ENCODE data around the gene DOK5.

The DOK5 gene

DNA sequence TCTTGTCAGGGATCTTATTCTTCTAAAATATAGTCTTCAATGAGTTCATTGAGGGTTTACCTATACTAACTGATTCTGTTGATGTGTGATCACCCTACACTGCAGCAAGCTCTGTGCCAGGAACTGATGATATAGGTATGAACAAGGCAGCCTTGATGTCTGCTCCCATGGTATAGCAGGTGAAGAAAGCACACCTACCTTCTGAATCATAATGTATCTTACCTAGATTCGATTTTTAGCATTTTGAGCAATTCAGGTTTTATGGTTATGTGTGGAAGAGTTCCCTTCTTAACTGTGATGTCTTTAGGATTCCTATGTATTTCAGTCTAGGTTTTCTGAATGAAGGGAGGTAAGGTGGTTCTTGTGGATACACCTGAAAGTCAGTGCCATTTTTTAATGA lies 223.0 kb downstream of the DOK5 start:
- no peaks in the 10 kb centered on the region for H3K79me1 ChIP-seq (ENCODE audit: low read depth, low read length)
- no peak overlapping the region for H3K23ac ChIP-seq (ENCODE audit: low read depth, low read length, poor library complexity)
- H3K4me2 ChIP-seq (ENCODE audit: insufficient read depth, low read length, poor library complexity, severe bottlenecking) = no peak overlapping the region
- no peak overlapping the region for H3K27ac ChIP-seq (replicated peaks; ENCODE audit: low read length)
- H3K27me3 ChIP-seq (ENCODE audit: control insufficient read depth in 3 of 3, insufficient read depth in 3 of 3, low read depth in 1 of 3, low read length in 3 of 3) = no peaks in the 10 kb centered on the region
- H2BK12ac ChIP-seq (ENCODE audit: low read length) = no peak overlapping the region
- no peak overlapping the region for H3K18ac ChIP-seq (ENCODE audit: low read length)
- no peak for DNase-seq (ENCODE audit: low spot score)
- H3K9ac ChIP-seq (ENCODE audit: low read depth, low read length, poor library complexity) = no peak overlapping the region
- H4K8ac ChIP-seq (ENCODE audit: low read depth, low read length) = no peak overlapping the region
- H3K4ac ChIP-seq (ENCODE audit: low read length) = no peak overlapping the region
- no peak overlapping the region for H2AFZ ChIP-seq (ENCODE audit: low read length)
- no peak overlapping the region for H2AK5ac ChIP-seq (ENCODE audit: low read depth, low read length)
- H3K9me3 ChIP-seq (replicated peaks in 1 of 2; ENCODE audit: control insufficient read depth in 2 of 2, insufficient read depth in 1 of 2, low read depth in 1 of 2, low read length in 2 of 2) = no peaks in the 10 kb centered on the region
- H2BK120ac ChIP-seq (ENCODE audit: low read depth, low read length) = no peak overlapping the region
- no peaks in the 10 kb centered on the region for H3K36me3 ChIP-seq (replicated peaks in 1 of 2; ENCODE audit: control insufficient read depth in 2 of 2, insufficient read depth in 2 of 2, low read length in 2 of 2)
- no peak overlapping the region for H4K91ac ChIP-seq (ENCODE audit: low read depth, low read length, poor library complexity)
- no CpG with 5 or more reads among the region's 1 CpG for WGBS, 2 donors (ENCODE audit: extremely low coverage in 2 of 2, insufficient read length in 2 of 2, insufficient replicate concordance in 1 of 2)
- no peak overlapping the region for H2BK15ac ChIP-seq (ENCODE audit: low read length)
- no peak overlapping the region for H3K14ac ChIP-seq (ENCODE audit: low read length)
- no peak overlapping the region for H3K4me3 ChIP-seq (ENCODE audit: low read length in 2 of 2)
- no peak overlapping the region for H2BK5ac ChIP-seq (ENCODE audit: low read length)
- no peaks in the 10 kb centered on the region for H3K4me1 ChIP-seq (ENCODE audit: control insufficient read depth in 2 of 2, insufficient read depth in 1 of 2, low read depth in 1 of 2, low read length in 2 of 2)

Measured in neuronal stem cell (in vitro differentiated cells).